Measurements from ENCODE around the gene SCN2B. TPM values are rescaled to one million over a fixed set of nuclear protein-coding genes. Genes with fewer than 3 reads are reported as not detected.
A peak's percentile ranks its signal among the peaks of the same experiment; 100 is the strongest.

SCN2B gene
- total and polyA plus RNA-seq, 2 of the 13 experiments (the other 11 are each of a cell fraction or from before 2014, with no cell fraction given): 0.01 to 0.02 TPM

- TF ChIP-seq FOXJ3 (CRISPR knock-in tag; IDR thresholded peaks at IDR 0.05; ENCODE audit: borderline replicate concordance) (peak; percentile 86; the same call in 1 of the 2 replicates), ZNF362 (CRISPR knock-in tag; IDR thresholded peaks at IDR 0.05; ENCODE audit: borderline replicate concordance) (peak; percentile 59; the same call in 1 of the 2 replicates), ZNF225 (CRISPR knock-in tag; IDR thresholded peaks at IDR 0.05) (no peak), ZSCAN12 (CRISPR knock-in tag; IDR thresholded peaks at IDR 0.05) (peak; percentile 85; the same call in 1 of the 2 replicates), ZNF501 (CRISPR knock-in tag; IDR thresholded peaks at IDR 0.05) (0 out of 2 replicates have a peak, but pooled peaks have one; percentile 49), ZBTB33 (CRISPR knock-in tag; IDR thresholded peaks at IDR 0.05) (peak; percentile 30; the same call in 1 of the 2 replicates), ZFP1 (CRISPR knock-in tag; IDR thresholded peaks at IDR 0.05) (peak; percentile 65; the same call in 1 of the 2 replicates), ZNF12 (CRISPR knock-in tag; IDR thresholded peaks at IDR 0.05) (peak; percentile 94), ELF1 (CRISPR knock-in tag; IDR thresholded peaks at IDR 0.05) (no peak), KDM2A (CRISPR knock-in tag; IDR thresholded peaks at IDR 0.05; ENCODE audit: borderline replicate concordance, low read depth) (peak; percentile 70; the same call in 1 of the 2 replicates), PPARG (CRISPR knock-in tag; conservative IDR thresholded peaks at IDR 0.05) (peak; percentile 74; the same call in 1 of the 2 replicates), ZNF564 (CRISPR knock-in tag; IDR thresholded peaks at IDR 0.05) (no peak), MBNL3 (CRISPR knock-in tag; conservative IDR thresholded peaks at IDR 0.05) (no peak), MNT (IDR thresholded peaks at IDR 0.05) (peak; percentile 62), RAD51 (IDR thresholded peaks at IDR 0.05; ENCODE audit: borderline replicate concordance) (no peak), NPAS2 (CRISPR knock-in tag; IDR thresholded peaks at IDR 0.05; ENCODE audit: borderline replicate concordance) (no peak), CEBPB (IDR thresholded peaks at IDR 0.05; ENCODE audit: borderline replicate concordance, low read depth, low read length) (peak; percentile 99), SIX4 (CRISPR knock-in tag; IDR thresholded peaks at IDR 0.05) (peak; percentile 85), ZNF850 (CRISPR knock-in tag; conservative IDR thresholded peaks at IDR 0.05) (no peak), RXRA (CRISPR knock-in tag; IDR thresholded peaks at IDR 0.05) (peak; percentile 92; the same call in 1 of the 2 replicates), ZSCAN29 (CRISPR knock-in tag; conservative IDR thresholded peaks at IDR 0.05) (peak; percentile 91; the same call in 1 of the 2 replicates), AKNA (CRISPR knock-in tag; IDR thresholded peaks at IDR 0.05; ENCODE audit: borderline replicate concordance) (no peak)
Observed at GRCh38 chr11:118212131-118212725, 35.8 kb upstream of the SCN2B start (continued).
